Neuronal stem cell (in vitro differentiated cells): ENCODE data around the gene KDELR1.

Source experiments
- DNase-seq: peaks from one replicate; pipeline ENCODE4 v3.0.0-alpha.2; 2013; ENCODE audit warnings: low spot score
- H2AFZ ChIP-seq: one replicate; pipeline ENCODE4 v1.6.1; 2013; ENCODE audit warnings: mild to moderate bottlenecking, low read length, inconsistent platforms
- H2AK5ac ChIP-seq: 2 replicates; pipeline ENCODE4 v1.6.1; 2013; ENCODE audit warnings: low read depth, mild to moderate bottlenecking, inconsistent platforms, low read length, moderate library complexity, mixed read lengths
- H2BK120ac ChIP-seq: 2 replicates; pipeline ENCODE4 v1.6.1; 2013; ENCODE audit warnings: low read depth, mild to moderate bottlenecking, inconsistent platforms, low read length, moderate library complexity, mixed read lengths
- H2BK12ac ChIP-seq: one replicate; pipeline ENCODE4 v1.6.1; 2013; ENCODE audit warnings: low read length, inconsistent platforms
- H2BK15ac ChIP-seq: 2 replicates; pipeline ENCODE4 v1.6.1; 2013; ENCODE audit warnings: mild to moderate bottlenecking, low read length, inconsistent platforms, mixed read lengths
- H2BK5ac ChIP-seq: one replicate; pipeline ENCODE4 v1.6.1; 2013; ENCODE audit warnings: inconsistent platforms, mild to moderate bottlenecking, low read length, moderate library complexity
- H3K14ac ChIP-seq: one replicate; pipeline ENCODE4 v1.6.1; 2013; ENCODE audit warnings: low read length, inconsistent platforms
- H3K18ac ChIP-seq: 2 replicates; pipeline ENCODE4 v1.6.1; 2013; ENCODE audit warnings: low read length, inconsistent platforms
- H3K23ac ChIP-seq: 2 replicates; pipeline ENCODE4 v1.6.1; 2013; ENCODE audit warnings: low read depth, mild to moderate bottlenecking, mixed read lengths, low read length, inconsistent platforms; ENCODE audit not compliant: poor library complexity
- H3K27ac ChIP-seq: replicated peaks from 3 replicates; pipeline ENCODE4 v1.5.1; 2013; ENCODE audit warnings: low read length, inconsistent platforms
- H3K27me3 ChIP-seq, 3 experiments: 2 replicates each; pipeline ENCODE4 v1.6.1; 2013; ENCODE audit warnings: low read length in 3 of 3, mild to moderate bottlenecking in 2 of 3, inconsistent platforms in 1 of 3, low read depth in 1 of 3, mixed read lengths in 1 of 3, moderate library complexity in 1 of 3; ENCODE audit not compliant: control insufficient read depth in 3 of 3, insufficient read depth in 3 of 3
- H3K36me3 ChIP-seq, 2 donors: replicated peaks in 1 of 2; 2 replicates each; pipeline ENCODE4 v1.6.1; 2013; ENCODE audit warnings: low read length in 2 of 2; ENCODE audit not compliant: control insufficient read depth in 2 of 2, insufficient read depth in 2 of 2
- H3K4ac ChIP-seq: 2 replicates; pipeline ENCODE4 v1.6.1; 2013; ENCODE audit warnings: inconsistent platforms, mild to moderate bottlenecking, low read length, moderate library complexity
- H3K4me1 ChIP-seq, 2 donors: 1 replicate in 1 of 2; 2 replicates in 1 of 2; pipeline ENCODE4 v1.6.1; 2013; ENCODE audit warnings: low read length in 2 of 2, low read depth in 1 of 2; ENCODE audit not compliant: control insufficient read depth in 2 of 2, insufficient read depth in 1 of 2
- H3K4me2 ChIP-seq: one replicate; pipeline ENCODE4 v1.6.1; 2013; ENCODE audit warnings: mild to moderate bottlenecking, low read length, inconsistent platforms; ENCODE audit not compliant: insufficient read depth, poor library complexity, severe bottlenecking
- H3K4me3 ChIP-seq, 2 donors: 2 replicates each; pipeline ENCODE4 v1.5.1; 2013; ENCODE audit warnings: low read length in 2 of 2, mild to moderate bottlenecking in 2 of 2, inconsistent platforms in 1 of 2, moderate library complexity in 1 of 2
- H3K79me1 ChIP-seq: one replicate; pipeline ENCODE4 v1.6.1; 2013; ENCODE audit warnings: low read depth, mild to moderate bottlenecking, inconsistent platforms, low read length, moderate library complexity
- H3K9ac ChIP-seq: one replicate; pipeline ENCODE4 v1.6.1; 2013; ENCODE audit warnings: mild to moderate bottlenecking, low read depth, low read length, inconsistent platforms; ENCODE audit not compliant: poor library complexity
- H3K9me3 ChIP-seq, 2 donors: replicated peaks in 1 of 2; 2 replicates each; pipeline versions ENCODE3 to v1.6.1; 2013; ENCODE audit warnings: low read length in 2 of 2, mild to moderate bottlenecking in 2 of 2, inconsistent platforms in 1 of 2, low read depth in 1 of 2, mixed read lengths in 1 of 2, moderate library complexity in 1 of 2; ENCODE audit not compliant: control insufficient read depth in 2 of 2, insufficient read depth in 1 of 2
- H4K8ac ChIP-seq: one replicate; pipeline ENCODE4 v1.6.1; 2013; ENCODE audit warnings: low read depth, mild to moderate bottlenecking, inconsistent platforms, low read length, moderate library complexity
- H4K91ac ChIP-seq: one replicate; pipeline ENCODE4 v1.6.1; 2013; ENCODE audit warnings: low read length, low read depth, mild to moderate bottlenecking, inconsistent platforms; ENCODE audit not compliant: poor library complexity
- WGBS, 2 donors: extraction: QIAGEN DNeasy Blood & Tissue Kit; methylation state at CpG; one replicate each; pipeline ENCODE4 v1.1.7; 2013; ENCODE audit warnings: missing lambda C conversion rate in 2 of 2, mixed read lengths in 1 of 2; ENCODE audit not compliant: insufficient read length in 2 of 2, insufficient replicate concordance in 1 of 2; ENCODE audit errors: extremely low coverage in 2 of 2; 5-methylcytosine and 5-hydroxymethylcytosine counted together

The KDELR1 gene

GRCh38 chr19:48371367-48371766 is 20.0 kb downstream of the KDELR1 start:
- H4K91ac ChIP-seq, result no peak overlapping the region
- H3K9ac ChIP-seq, result no peak overlapping the region
- H2BK12ac ChIP-seq, result no peak overlapping the region
- no peak overlapping the region for H2BK120ac ChIP-seq
- H4K8ac ChIP-seq, result no peak overlapping the region
- H2BK15ac ChIP-seq, result no peak overlapping the region
- no peaks in the 10 kb centered on the region for H3K79me1 ChIP-seq
- peaks cover 2 to 3% of the 10 kb centered on the region in 2 donors for H3K4me1 ChIP-seq
- H3K4ac ChIP-seq, result no peak overlapping the region
- no peaks in the 10 kb centered on the region for H3K9me3 ChIP-seq
- no CpG with 5 or more reads among the region's 7 CpGs for WGBS, 2 donors
- H3K4me2 ChIP-seq, result no peak overlapping the region
- H2AFZ ChIP-seq, result no peak overlapping the region
- no peak for DNase-seq
- H3K27me3 ChIP-seq, result peaks cover 0 to 25% (median 0%) of the 10 kb centered on the region in 3 experiments
- H3K18ac ChIP-seq, result no peak overlapping the region
- peaks cover 0 to 2% of the 10 kb centered on the region in 2 donors for H3K36me3 ChIP-seq
- no peak overlapping the region for H3K27ac ChIP-seq
- H3K23ac ChIP-seq, result no peak overlapping the region
- no peak overlapping the region for H3K4me3 ChIP-seq
- H3K14ac ChIP-seq, result no peak overlapping the region
- no peak overlapping the region for H2AK5ac ChIP-seq
- H2BK5ac ChIP-seq, result no peak overlapping the region

- no peak overlapping the region for H3K4ac ChIP-seq
- peaks cover 0 to 2% of the 10 kb centered on the region in 2 donors for H3K36me3 ChIP-seq
- no peak overlapping the region for H2AFZ ChIP-seq
- H3K4me1 ChIP-seq, result peaks cover 2 to 3% of the 10 kb centered on the region in 2 donors
- H4K8ac ChIP-seq, result no peak overlapping the region
- H3K9ac ChIP-seq, result no peak overlapping the region
- H2BK5ac ChIP-seq, result no peak overlapping the region
- H3K27me3 ChIP-seq, result peaks cover 0 to 25% (median 0%) of the 10 kb centered on the region in 3 experiments
- no peaks in the 10 kb centered on the region for H3K9me3 ChIP-seq
- no peak overlapping the region for H3K23ac ChIP-seq
- H3K18ac ChIP-seq, result no peak overlapping the region
- H2BK15ac ChIP-seq, result no peak overlapping the region
- DNase-seq, result no peak
- H2BK12ac ChIP-seq, result no peak overlapping the region
- no peak overlapping the region for H3K27ac ChIP-seq
- no peak overlapping the region for H3K4me3 ChIP-seq
- H4K91ac ChIP-seq, result no peak overlapping the region
- no peak overlapping the region for H3K14ac ChIP-seq
- no peak overlapping the region for H2BK120ac ChIP-seq
- WGBS, 2 donors, result no CpG with 5 or more reads among the region's 4 CpGs
- no peaks in the 10 kb centered on the region for H3K79me1 ChIP-seq
- H2AK5ac ChIP-seq, result no peak overlapping the region
- H3K4me2 ChIP-seq, result no peak overlapping the region
These were observed 20.4 kb downstream of the KDELR1 start for GRCh38 chr19:48370955-48371354.

- H4K91ac ChIP-seq, result no peak overlapping the region
- no peak overlapping the region for H4K8ac ChIP-seq
- peaks cover 5 to 6% of the 10 kb centered on the region in 2 donors for H3K4me1 ChIP-seq
- no peak overlapping the region for H2BK12ac ChIP-seq
- H3K4me2 ChIP-seq, result no peak overlapping the region
- peak overlapping the region; percentile 48 for H3K18ac ChIP-seq
- H3K14ac ChIP-seq, result no peak overlapping the region
- no peak for DNase-seq
- H2BK15ac ChIP-seq, result peak overlapping the region; percentile 85
- no peaks in the 10 kb centered on the region for H3K79me1 ChIP-seq
- no peak overlapping the region for H2BK120ac ChIP-seq
- no peak overlapping the region for H3K4ac ChIP-seq
- H3K9me3 ChIP-seq, result peaks cover 0 to 4% of the 10 kb centered on the region in 2 donors
- H2AFZ ChIP-seq, result no peak overlapping the region
- peaks cover 0 to 2% of the 10 kb centered on the region in 2 donors for H3K36me3 ChIP-seq
- no peak overlapping the region for H2BK5ac ChIP-seq
- no peak overlapping the region for H3K27ac ChIP-seq
- H3K27me3 ChIP-seq, result peaks cover 0 to 25% (median 0%) of the 10 kb centered on the region in 3 experiments
- no CpG with 5 or more reads among the region's 14 CpGs for WGBS, 2 donors
- H2AK5ac ChIP-seq, result peak overlapping the region; percentile 79
- H3K4me3 ChIP-seq, result no peak overlapping the region
- no peak overlapping the region for H3K9ac ChIP-seq
- H3K23ac ChIP-seq, result no peak overlapping the region
These were observed 22.4 kb downstream of the KDELR1 start for GRCh38 chr19:48368936-48369335.

- no peak overlapping the region for H4K91ac ChIP-seq
- H3K36me3 ChIP-seq, result peaks cover 0 to 2% of the 10 kb centered on the region in 2 donors
- H2BK5ac ChIP-seq, result no peak overlapping the region
- no peak overlapping the region for H4K8ac ChIP-seq
- no peak for DNase-seq
- WGBS, 2 donors, result no CpG with 5 or more reads among the region's 5 CpGs
- H3K4ac ChIP-seq, result no peak overlapping the region
- no peak overlapping the region for H3K4me2 ChIP-seq
- peak overlapping the region; percentile 70 for H2BK15ac ChIP-seq
- H3K23ac ChIP-seq, result no peak overlapping the region
- H3K4me3 ChIP-seq, result no peak overlapping the region
- no peak overlapping the region for H3K27ac ChIP-seq
- peaks cover 6 to 10% of the 10 kb centered on the region in 2 donors for H3K4me1 ChIP-seq
- H2AK5ac ChIP-seq, result peak overlapping the region; percentile 56
- H3K27me3 ChIP-seq, result peaks cover 0 to 18% (median 0%) of the 10 kb centered on the region in 3 experiments
- H2BK12ac ChIP-seq, result peak overlapping the region; percentile 6
- H3K79me1 ChIP-seq, result no peaks in the 10 kb centered on the region
- H2BK120ac ChIP-seq, result no peak overlapping the region
- H3K9ac ChIP-seq, result no peak overlapping the region
- H2AFZ ChIP-seq, result no peak overlapping the region
- H3K14ac ChIP-seq, result no peak overlapping the region
- H3K9me3 ChIP-seq, result peaks cover 0 to 4% of the 10 kb centered on the region in 2 donors
- peak overlapping the region; percentile 5 for H3K18ac ChIP-seq
These were observed 23.5 kb downstream of the KDELR1 start for GRCh38 chr19:48367855-48368254.
